T-helper 17 cell (primary cell): ENCODE measurements around the gene NPLOC4. TPM values are rescaled to one million over a fixed set of nuclear protein-coding genes. Genes with fewer than 3 reads are reported as not detected.

Experiments
- ATAC-seq: fragments of 150-1000 bp; cut with Tn5 transposase; 2 replicates; pipeline ENCODE4 v1.10.0; 2021; ENCODE audit warnings: mild to moderate bottlenecking, moderate library complexity
- DNase-seq, 3 donors: peaks; one replicate each; pipeline versions ENCODE4 v3.0.0 to v3.0.0-alpha.2; 2020 to 2021
- H3K9me3 ChIP-seq: one replicate; pipeline ENCODE4 v1.7.0; 2013; ENCODE audit warnings: low read length, mild to moderate bottlenecking; ENCODE audit not compliant: control insufficient read depth, poor library complexity, severe bottlenecking
- H3K27ac Mint-ChIP-seq: one replicate; pipeline ENCODE4 v1.8.0; 2022; ENCODE audit warnings: mild to moderate bottlenecking, moderate library complexity, mixed read lengths
- H3K27me3 Mint-ChIP-seq: one replicate; pipeline ENCODE4 v1.8.0; 2022; ENCODE audit warnings: mixed read lengths
- H3K36me3 Mint-ChIP-seq: one replicate; pipeline ENCODE4 v1.8.0; 2022; ENCODE audit warnings: low read depth, mixed read lengths
- H3K4me1 Mint-ChIP-seq: one replicate; pipeline ENCODE4 v1.8.0; 2022; ENCODE audit warnings: mild to moderate bottlenecking, mixed read lengths
- H3K4me3 Mint-ChIP-seq: one replicate; pipeline ENCODE4 v1.8.0; 2022; ENCODE audit warnings: mild to moderate bottlenecking, moderate library complexity, mixed read lengths
- total RNA-seq, 4 donors: library from RNA in 2 of 4; stranded (reverse) in 2 of 4; gene quantifications; one replicate each; pipeline ENCODE4 v1.2.3 and lab custom pipeline; 2022 to 2026

Gene NPLOC4
- total RNA-seq, 2 donors from 2014 or later: 76.0 to 84.1 TPM

GRCh38 chr17:81672954-81673353 is 36.0 kb upstream of the NPLOC4 start:
- no peaks in the 10 kb centered on the region for H3K27me3 Mint-ChIP-seq
- no peaks in the 10 kb centered on the region for H3K36me3 Mint-ChIP-seq
- H3K4me1 Mint-ChIP-seq: peaks cover 15% of the 10 kb centered on the region
- no peak overlapping the region for H3K4me3 Mint-ChIP-seq
- DNase-seq (no peak), ATAC-seq (no peak)
- no peaks in the 10 kb centered on the region for H3K9me3 ChIP-seq
- H3K27ac Mint-ChIP-seq: no peak overlapping the region

GRCh38 chr17:81672504-81672903 is 35.6 kb upstream of the NPLOC4 start:
- H3K4me1 Mint-ChIP-seq: peaks cover 17% of the 10 kb centered on the region
- H3K36me3 Mint-ChIP-seq: no peaks in the 10 kb centered on the region
- H3K4me3 Mint-ChIP-seq: no peak overlapping the region
- no peaks in the 10 kb centered on the region for H3K27me3 Mint-ChIP-seq
- H3K9me3 ChIP-seq: no peaks in the 10 kb centered on the region
- DNase-seq: no peak
- no peak for ATAC-seq
- no peak overlapping the region for H3K27ac Mint-ChIP-seq

- H3K36me3 Mint-ChIP-seq: no peaks in the 10 kb centered on the region
- H3K9me3 ChIP-seq: no peaks in the 10 kb centered on the region
- DNase-seq (no peak), ATAC-seq (no peak)
- H3K27ac Mint-ChIP-seq: peak overlapping the region; percentile 91
- H3K4me1 Mint-ChIP-seq: peaks cover 33% of the 10 kb centered on the region
- peak overlapping the region; percentile 96 for H3K4me3 Mint-ChIP-seq
- no peaks in the 10 kb centered on the region for H3K27me3 Mint-ChIP-seq
Measured at GRCh38 chr17:81667754-81668153, 30.8 kb upstream of the NPLOC4 start.

- H3K4me1 Mint-ChIP-seq: peaks cover 35% of the 10 kb centered on the region
- peak within 1 kb of the TSS; percentile 96 for H3K4me3 Mint-ChIP-seq
- H3K27me3 Mint-ChIP-seq: no peaks in the 10 kb centered on the region
- DNase-seq (peak; percentile 87), ATAC-seq (peak; percentile 87)
- no peaks in the 10 kb centered on the region for H3K9me3 ChIP-seq
- no peaks in the 10 kb centered on the region for H3K36me3 Mint-ChIP-seq
- H3K27ac Mint-ChIP-seq: peak within 1 kb of the TSS; percentile 91
Measured at GRCh38 chr17:81666342-81667191, 29.7 kb upstream of the NPLOC4 start, which contains the start of the genes CCDC137 and OXLD1. Gene CCDC137 (plus strand): TSS chr17:81666737. CDS start chr17:81666767, 30 bp downstream. Gene OXLD1 (minus strand): TSS chr17:81666605. CDS start chr17:81666577, 28 bp downstream.

GRCh38 chr17:81666092-81666341 is 29.1 kb upstream of the NPLOC4 start:
- Mint-ChIP-seq H3K27ac (peak overlapping the region; percentile 91), H3K4me1 (peaks cover 35% of the 10 kb centered on the region), H3K27me3 (no peaks in the 10 kb centered on the region), H3K36me3 (no peaks in the 10 kb centered on the region), H3K4me3 (peak overlapping the region; percentile 96)
- no peaks in the 10 kb centered on the region for H3K9me3 ChIP-seq
- ATAC-seq (peak; percentile 21), DNase-seq (peak in 1 of 3 donors; percentile 24)

GRCh38 chr17:81665205-81666091 is 28.5 kb upstream of the NPLOC4 start:
- Mint-ChIP-seq H3K4me1 (peaks cover 35% of the 10 kb centered on the region), H3K27me3 (no peaks in the 10 kb centered on the region), H3K36me3 (no peaks in the 10 kb centered on the region), H3K4me3 (peak overlapping the region; percentile 96), H3K27ac (peak overlapping the region; percentile 91)
- ATAC-seq (peak; percentile 16), DNase-seq (no peak)
- no peaks in the 10 kb centered on the region for H3K9me3 ChIP-seq

GRCh38 chr17:81664051-81664470 is 27.1 kb upstream of the NPLOC4 start:
- ATAC-seq (no peak), DNase-seq (no peak)
- no peaks in the 10 kb centered on the region for H3K9me3 ChIP-seq
- Mint-ChIP-seq H3K27ac (peak overlapping the region; percentile 91), H3K36me3 (no peaks in the 10 kb centered on the region), H3K4me1 (peaks cover 33% of the 10 kb centered on the region), H3K4me3 (peak overlapping the region; percentile 21), H3K27me3 (no peaks in the 10 kb centered on the region)

GRCh38 chr17:81662002-81662401 is 25.1 kb upstream of the NPLOC4 start:
- H3K27me3 Mint-ChIP-seq: no peaks in the 10 kb centered on the region
- peak overlapping the region; percentile 91 for H3K27ac Mint-ChIP-seq
- no peaks in the 10 kb centered on the region for H3K9me3 ChIP-seq
- no peak for DNase-seq
- peaks cover 27% of the 10 kb centered on the region for H3K4me1 Mint-ChIP-seq
- H3K4me3 Mint-ChIP-seq: no peak overlapping the region
- ATAC-seq: no peak
- no peaks in the 10 kb centered on the region for H3K36me3 Mint-ChIP-seq

- no peaks in the 10 kb centered on the region for H3K9me3 ChIP-seq
- Mint-ChIP-seq H3K4me1 (peaks cover 21% of the 10 kb centered on the region), H3K36me3 (no peaks in the 10 kb centered on the region), H3K4me3 (no peak overlapping the region), H3K27ac (peak overlapping the region; percentile 11), H3K27me3 (no peaks in the 10 kb centered on the region)
- ATAC-seq (no peak), DNase-seq (no peak)
Measured at GRCh38 chr17:81660441-81660840, 23.5 kb upstream of the NPLOC4 start.

- DNase-seq (no peak), ATAC-seq (no peak)
- H3K27me3 Mint-ChIP-seq: peaks cover 1% of the 10 kb centered on the region
- H3K4me1 Mint-ChIP-seq: peaks cover 16% of the 10 kb centered on the region
- no peak overlapping the region for H3K27ac Mint-ChIP-seq
- no peak overlapping the region for H3K4me3 Mint-ChIP-seq
- no peaks in the 10 kb centered on the region for H3K9me3 ChIP-seq
- no peaks in the 10 kb centered on the region for H3K36me3 Mint-ChIP-seq
Measured at GRCh38 chr17:81659038-81659437, 22.1 kb upstream of the NPLOC4 start.

- ATAC-seq (no peak), DNase-seq (no peak)
- no peak overlapping the region for H3K27ac Mint-ChIP-seq
- H3K4me1 Mint-ChIP-seq: peaks cover 13% of the 10 kb centered on the region
- peaks cover under 1% of the 10 kb centered on the region for H3K36me3 Mint-ChIP-seq
- peaks cover 8% of the 10 kb centered on the region for H3K27me3 Mint-ChIP-seq
- H3K9me3 ChIP-seq: no peaks in the 10 kb centered on the region
- H3K4me3 Mint-ChIP-seq: no peak overlapping the region
Measured at GRCh38 chr17:81656835-81657234, 19.9 kb upstream of the NPLOC4 start.

GRCh38 chr17:81656118-81656743 is 19.3 kb upstream of the NPLOC4 start, which contains the start of gene PDE6G:
Gene PDE6G (minus strand): TSS chr17:81656542. CDS start chr17:81653305, 3,237 bp downstream.
- Mint-ChIP-seq H3K4me3 (no peak within 1 kb of the TSS), H3K27me3 (peaks cover 12% of the 10 kb centered on the region), H3K36me3 (peaks cover 2% of the 10 kb centered on the region), H3K27ac (no peak within 1 kb of the TSS), H3K4me1 (peaks cover 15% of the 10 kb centered on the region)
- H3K9me3 ChIP-seq: no peaks in the 10 kb centered on the region
- no peak for DNase-seq
- ATAC-seq: no peak
